CD4-positive, CD25-positive, alpha-beta regulatory T cell (primary cell): ENCODE results near the gene THAP9. TPM values are rescaled to one million over a fixed set of nuclear protein-coding genes. Genes with fewer than 3 reads are reported as not detected.

Experiments
- ATAC-seq, 2 donors: fragments of 150-1000 bp; cut with Tn5 transposase; one replicate each; pipeline ENCODE4 v1.10.0; 2021; ENCODE audit warnings: low read depth in 2 of 2, moderate number of reproducible peaks in 2 of 2, moderate library complexity in 1 of 2
- DNase-seq, 3 donors: peaks; one replicate each; pipeline versions ENCODE4 v3.0.0 to v3.0.0-alpha.2; 2012 to 2022; ENCODE audit warnings: mixed read lengths in 1 of 3
- H3K27ac ChIP-seq: one replicate; pipeline ENCODE4 v1.7.0; 2013; ENCODE audit warnings: mild to moderate bottlenecking, low read length; ENCODE audit not compliant: insufficient read depth, poor library complexity, severe bottlenecking
- H3K27me3 ChIP-seq: one replicate; pipeline ENCODE4 v1.7.0; 2013; ENCODE audit warnings: low read length; ENCODE audit not compliant: control insufficient read depth, insufficient read depth
- H3K36me3 ChIP-seq: one replicate; pipeline ENCODE4 v1.7.0; 2013; ENCODE audit warnings: mild to moderate bottlenecking, low read length, moderate library complexity; ENCODE audit not compliant: control insufficient read depth, insufficient read depth
- H3K4me1 ChIP-seq: 2 replicates; pipeline ENCODE4 v1.7.0; 2013; ENCODE audit warnings: mild to moderate bottlenecking, low read length; ENCODE audit not compliant: insufficient read depth, control insufficient read depth, poor library complexity, severe bottlenecking
- H3K4me3 ChIP-seq: one replicate; pipeline ENCODE4 v1.7.0; 2013; ENCODE audit warnings: low read depth, mild to moderate bottlenecking, low read length, moderate library complexity
- H3K9me3 ChIP-seq, 2 experiments: 1 replicate in 1 of 2; 2 replicates in 1 of 2; pipeline ENCODE4 v1.7.0; 2013; ENCODE audit warnings: low read length in 2 of 2, mild to moderate bottlenecking in 1 of 2, moderate library complexity in 1 of 2; ENCODE audit not compliant: control insufficient read depth in 2 of 2
- H3K27ac Mint-ChIP-seq, 3 donors: one replicate each; pipeline ENCODE4 v1.8.0; 2020 to 2022; ENCODE audit warnings: mild to moderate bottlenecking in 3 of 3, mixed read lengths in 3 of 3, moderate library complexity in 2 of 3
- H3K27me3 Mint-ChIP-seq: one replicate; pipeline ENCODE4 v1.8.0; 2022; ENCODE audit warnings: mild to moderate bottlenecking, mixed read lengths
- H3K36me3 Mint-ChIP-seq: one replicate; pipeline ENCODE4 v1.8.0; 2020; ENCODE audit warnings: mixed read lengths
- H3K4me1 Mint-ChIP-seq, 4 donors: one replicate each; pipeline ENCODE4 v1.8.0; 2020 to 2022; ENCODE audit warnings: mixed read lengths in 4 of 4, mild to moderate bottlenecking in 1 of 4
- H3K4me3 Mint-ChIP-seq, 4 donors: one replicate each; pipeline ENCODE4 v1.8.0; 2020 to 2022; ENCODE audit warnings: mild to moderate bottlenecking in 4 of 4, mixed read lengths in 4 of 4, moderate library complexity in 3 of 4
- H3K9me3 Mint-ChIP-seq, 7 donors: one replicate each; pipeline ENCODE4 v1.8.0; 2020 to 2022; ENCODE audit warnings: mixed read lengths in 7 of 7, mild to moderate bottlenecking in 3 of 7, moderate library complexity in 2 of 7
- polyA plus RNA-seq, 4 donors: library from polyadenylated mRNA; unstranded; fragments of 300-500 nt; fragmentation: Illumina TruSeq; gene quantifications; one replicate each; pipeline ENCODE4 v1.2.3, GENCODE V29; 2021
- total RNA-seq: library from RNA; stranded (reverse); gene quantifications from one replicate; pipeline ENCODE4 v1.2.3, GENCODE V29; 2022

Gene THAP9
- total and polyA plus RNA-seq, 5 donors from 2014 or later = 0.37 to 2.3 (median 1.7) TPM

GRCh38 chr4:82969414-82969813 lies 68.9 kb downstream of the THAP9 start:
- no peaks in the 10 kb centered on the region for H3K9me3 Mint-ChIP-seq
- peaks cover 55% of the 10 kb centered on the region for H3K36me3 Mint-ChIP-seq
- no peak overlapping the region for H3K4me3 Mint-ChIP-seq

More at GRCh38 chr4:82969414-82969813, 68.9 kb downstream of the THAP9 start:
- Mint-ChIP-seq H3K27me3 (no peaks in the 10 kb centered on the region), H3K4me1 (no peaks in the 10 kb centered on the region), H3K27ac (no peak overlapping the region)
- Histone ChIP-seq H3K36me3 (peaks cover 42% of the 10 kb centered on the region), H3K9me3 (no peaks in the 10 kb centered on the region), H3K27me3 (no peaks in the 10 kb centered on the region), H3K4me1 (no peaks in the 10 kb centered on the region), H3K27ac (no peak overlapping the region), H3K4me3 (no peak overlapping the region)
- DNase-seq = no peak
- ATAC-seq = no peak

Other genes starting within 250 kb of the THAP9 start
- 0.12 TPM for gene SCD5, start 101.9 kb upstream of the THAP9 start, total RNA-seq
- gene SCD5, start 101.9 kb upstream of the THAP9 start, polyA plus RNA-seq = under 1 TPM in 1 of 4 donors, not detected in 3; 0.14 TPM
- gene SEC31A, start 9.6 kb upstream of the THAP9 start, total RNA-seq = 130 TPM
- 100 to 1,000 TPM; 101 to 123 (median 117) TPM for gene SEC31A, start 9.6 kb upstream of the THAP9 start, polyA plus RNA-seq
- gene LIN54, start 110.1 kb downstream of the THAP9 start, total RNA-seq = 13.5 TPM
- gene LIN54, start 110.1 kb downstream of the THAP9 start, polyA plus RNA-seq = 10 to 100 TPM in 3 of 4 donors, 1 to 10 TPM in 1; 9.3 to 11.7 (median 10.9) TPM
- 25.3 TPM for gene COPS4, start 134.4 kb downstream of the THAP9 start, total RNA-seq
- gene COPS4, start 134.4 kb downstream of the THAP9 start, polyA plus RNA-seq = 10 to 100 TPM; 59.1 to 76.8 (median 63.6) TPM
- 70.0 TPM for gene PLAC8, start 214.0 kb downstream of the THAP9 start, total RNA-seq
- 100 to 1,000 TPM; 128 to 236 (median 189) TPM for gene PLAC8, start 214.0 kb downstream of the THAP9 start, polyA plus RNA-seq